ENCODE data around the gene CAPS2.

- TF ChIP-seq TAF1 (IDR thresholded peaks at IDR 0.05; ENCODE audit: low read depth) (no peak), EP300 (IDR thresholded peaks at IDR 0.05; ENCODE audit: borderline replicate concordance) (no peak), CEBPB (IDR thresholded peaks at IDR 0.05) (no peak), REST (IDR thresholded peaks at IDR 0.05; ENCODE audit: low read depth) (no peak), CREB1 (IDR thresholded peaks at IDR 0.05; ENCODE audit: low read depth) (no peak), USF1 (IDR thresholded peaks at IDR 0.05) (no peak), TCF12 (IDR thresholded peaks at IDR 0.05; ENCODE audit: low read depth) (no peak), YY1 (IDR thresholded peaks at IDR 0.05; ENCODE audit: low read depth) (no peak)
Observed at GRCh38 chr12:75245108-75245507, 85.0 kb downstream of the CAPS2 start.

Data from Ishikawa (cell line).